ENCODE measurements around the gene SIGLEC8. TPM values are rescaled to one million over a fixed set of nuclear protein-coding genes. Genes with fewer than 3 reads are reported as not detected.

SIGLEC8 gene
- total RNA-seq: not detected in 2 replicates

DNA sequence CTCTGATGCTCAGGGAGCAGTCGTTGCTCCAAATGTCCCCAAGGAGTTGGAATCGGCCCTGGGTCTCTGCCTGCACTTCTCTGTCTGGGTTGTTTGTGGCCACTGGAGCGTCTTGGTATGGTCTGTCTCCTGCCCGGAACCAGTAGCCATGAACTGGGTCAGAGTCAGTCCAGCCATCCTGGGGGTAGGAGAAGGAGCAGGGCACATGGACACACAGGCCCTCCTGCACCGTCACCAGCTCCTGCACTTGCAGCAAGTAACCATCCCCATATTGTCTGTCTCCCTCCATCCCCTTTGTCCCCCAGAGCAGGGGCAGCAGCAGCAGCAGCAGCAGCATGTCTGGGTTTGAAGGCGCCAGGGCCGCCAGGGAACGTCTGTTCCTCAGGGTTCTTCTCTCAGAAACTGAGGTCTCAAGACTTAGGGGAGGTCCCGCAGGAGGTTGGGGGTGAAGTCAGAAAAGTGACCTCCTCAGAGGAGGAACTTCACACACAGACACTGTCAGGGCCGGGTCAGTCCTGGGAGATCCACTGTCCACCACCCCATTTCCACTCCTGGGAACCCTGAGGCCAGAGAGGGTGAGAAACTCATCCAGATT lies at the start of gene SIGLEC8:
Gene SIGLEC8 (minus strand): TSS at position 404 of the 595 bp plus-strand sequence. CDS start 67 bp downstream, at position 337.

GRCh38 chr19:51501594-51502263 lies 43.5 kb upstream of the SIGLEC8 start, which contains the start of gene SIGLEC12:
Gene SIGLEC12, minus strand, starts transcription at chr19:51501800. Its CDS starts 67 bp downstream, at chr19:51501733.

DNA sequence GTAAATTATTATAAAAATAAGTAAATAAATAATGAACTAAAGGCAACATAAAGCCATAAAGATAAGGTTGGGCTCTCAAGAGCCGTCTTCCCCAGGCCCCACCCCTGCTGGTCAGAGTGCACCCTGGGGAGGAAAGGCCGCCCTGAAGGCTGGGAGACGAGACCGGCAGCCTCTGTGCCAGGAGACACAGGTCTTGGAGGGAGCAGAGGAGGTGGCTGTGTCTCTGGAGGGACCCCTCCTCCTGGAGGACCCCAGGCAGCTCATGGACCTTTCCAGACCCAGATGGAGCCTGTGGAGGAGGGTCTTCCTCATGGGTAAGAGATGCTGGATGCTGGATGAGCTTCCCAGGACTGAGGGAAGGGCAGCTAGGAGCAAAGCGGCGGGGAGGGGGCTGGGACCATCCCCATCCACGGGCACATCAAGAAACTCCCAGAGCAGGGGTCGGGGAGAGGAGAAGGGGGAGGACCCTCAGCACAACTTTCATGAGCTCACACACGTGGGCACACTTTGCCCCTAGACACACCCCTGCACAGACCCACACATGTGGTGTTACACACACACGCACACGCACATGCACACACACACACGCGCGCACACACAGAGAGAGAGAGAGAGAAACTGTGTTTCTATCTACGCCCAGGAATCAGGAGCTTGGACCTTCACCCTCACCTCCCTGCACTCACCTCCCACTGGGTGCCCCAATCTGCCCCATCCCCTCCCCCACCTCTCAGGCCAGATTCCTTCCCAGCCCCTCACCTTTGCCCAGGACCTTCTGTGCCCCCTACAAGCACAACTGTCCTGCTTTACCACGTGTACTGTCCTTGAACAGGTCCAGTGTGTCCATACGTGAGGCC lies 20.4 kb upstream of the SIGLEC8 start, which contains the start of gene CEACAM18:
Gene CEACAM18 (plus strand): TSS at position 159 of the 854 bp plus-strand sequence.

DNA sequence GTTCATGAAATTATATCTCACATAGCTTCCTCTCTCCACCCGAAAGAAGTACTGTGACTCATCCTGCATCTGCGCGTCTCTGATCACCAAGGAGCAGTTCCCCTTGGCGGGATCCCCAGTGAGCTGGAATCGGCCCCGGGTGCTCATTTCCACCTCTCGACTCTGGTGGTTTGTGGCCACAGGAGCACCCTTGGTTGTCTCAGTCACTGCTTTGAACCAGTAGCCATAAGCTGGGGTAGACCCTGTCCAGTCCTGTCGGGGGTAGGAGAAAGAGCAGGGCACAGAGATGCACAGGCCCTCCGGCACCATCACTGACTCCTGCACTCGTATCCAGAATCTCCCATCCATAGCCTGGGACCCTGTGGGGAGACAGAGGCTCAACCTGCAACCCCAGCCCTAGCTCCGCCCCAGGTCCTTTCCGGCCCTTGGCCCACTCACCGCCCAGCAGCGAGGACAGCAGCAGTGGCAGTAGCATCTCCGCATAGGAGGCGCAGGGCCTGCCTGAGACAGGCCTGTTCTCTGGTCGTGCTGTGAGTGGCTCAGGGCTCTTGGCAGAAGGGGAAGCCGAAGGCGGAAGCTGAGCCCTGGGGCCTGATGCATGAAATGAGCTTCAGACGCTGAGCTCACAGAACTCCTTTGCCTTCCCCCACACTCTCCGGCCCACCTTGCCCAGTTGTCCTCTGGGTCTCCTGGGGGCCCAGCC lies 41.0 kb downstream of the SIGLEC8 start, which contains the start of gene SIGLEC10:
Gene SIGLEC10 (minus strand): TSS at position 536 of the 703 bp plus-strand sequence. CDS start 61 bp downstream, at position 475.

Other genes starting within 250 kb of the SIGLEC8 start
- gene CD33, start 233.4 kb downstream of the SIGLEC8 start, total RNA-seq: not detected in 2 replicates
- gene SIGLECL1, start 207.4 kb downstream of the SIGLEC8 start, total RNA-seq: not detected in 2 replicates
- gene IGLON5, start 146.8 kb downstream of the SIGLEC8 start, total RNA-seq: not detected in 2 replicates
- gene VSIG10L, start 116.3 kb downstream of the SIGLEC8 start, total RNA-seq: 0.08 and 0.62 TPM in 2 replicates
- gene ETFB, start 92.1 kb downstream of the SIGLEC8 start, total RNA-seq: 81.5 and 103 TPM in 2 replicates
- gene CLDND2, start 89.5 kb downstream of the SIGLEC8 start, total RNA-seq: not detected in 2 replicates
- gene NKG7, start 85.8 kb downstream of the SIGLEC8 start, total RNA-seq: not detected in 2 replicates
- gene LIM2, start 70.5 kb downstream of the SIGLEC8 start, total RNA-seq: not detected in 2 replicates
- not detected in 2 replicates for gene C19orf84, start 67.9 kb downstream of the SIGLEC8 start, total RNA-seq
- not detected in 2 replicates for gene SIGLEC10, start 40.8 kb downstream of the SIGLEC8 start, total RNA-seq
- not detected in 2 replicates for gene CEACAM18, start 20.1 kb upstream of the SIGLEC8 start, total RNA-seq
- gene SIGLEC12, start 43.3 kb upstream of the SIGLEC8 start, total RNA-seq: not detected in 2 replicates
- gene SIGLEC6, start 73.2 kb upstream of the SIGLEC8 start, total RNA-seq: not detected in 2 replicates
- 2.4 and 4.8 TPM in 2 replicates for gene ZNF175, start 112.8 kb upstream of the SIGLEC8 start, total RNA-seq
- not detected in 2 replicates for gene SIGLEC5, start 171.9 kb upstream of the SIGLEC8 start, total RNA-seq
- not detected in 2 replicates for gene SIGLEC14, start 188.4 kb upstream of the SIGLEC8 start, total RNA-seq
- 5.8 and 6.0 TPM in 2 replicates for gene SPACA6, start 234.9 kb upstream of the SIGLEC8 start, total RNA-seq